Measurements from ENCODE around the gene MICAL2.
A peak's percentile ranks its signal among the peaks of the same experiment; 100 is the strongest.

Gene MICAL2

DNA sequence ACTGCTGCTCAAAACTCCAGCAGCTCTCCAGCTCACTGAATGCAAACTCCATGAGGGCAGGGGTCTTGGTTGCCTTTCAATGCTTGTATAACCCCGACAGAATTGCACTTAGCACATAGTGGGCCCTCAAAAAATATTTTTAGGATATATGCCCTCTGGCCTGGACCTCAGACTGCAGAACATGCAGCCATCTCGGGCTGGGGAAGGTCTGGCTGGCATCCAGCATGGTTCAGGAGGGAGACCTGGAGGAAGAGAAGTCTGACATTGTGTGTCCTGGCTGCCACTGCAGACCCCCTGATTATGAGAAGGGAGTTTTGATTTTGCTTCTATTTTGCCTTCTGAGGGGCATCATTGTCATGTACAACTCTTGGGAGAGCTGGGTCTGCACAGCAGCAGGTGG lies 157.5 kb downstream of the MICAL2 start:
- H3K4me3 ChIP-seq (ENCODE audit: low read depth, low read length), result no peak overlapping the region
- no peak for DNase-seq
- TF ChIP-seq, protein P1, sequence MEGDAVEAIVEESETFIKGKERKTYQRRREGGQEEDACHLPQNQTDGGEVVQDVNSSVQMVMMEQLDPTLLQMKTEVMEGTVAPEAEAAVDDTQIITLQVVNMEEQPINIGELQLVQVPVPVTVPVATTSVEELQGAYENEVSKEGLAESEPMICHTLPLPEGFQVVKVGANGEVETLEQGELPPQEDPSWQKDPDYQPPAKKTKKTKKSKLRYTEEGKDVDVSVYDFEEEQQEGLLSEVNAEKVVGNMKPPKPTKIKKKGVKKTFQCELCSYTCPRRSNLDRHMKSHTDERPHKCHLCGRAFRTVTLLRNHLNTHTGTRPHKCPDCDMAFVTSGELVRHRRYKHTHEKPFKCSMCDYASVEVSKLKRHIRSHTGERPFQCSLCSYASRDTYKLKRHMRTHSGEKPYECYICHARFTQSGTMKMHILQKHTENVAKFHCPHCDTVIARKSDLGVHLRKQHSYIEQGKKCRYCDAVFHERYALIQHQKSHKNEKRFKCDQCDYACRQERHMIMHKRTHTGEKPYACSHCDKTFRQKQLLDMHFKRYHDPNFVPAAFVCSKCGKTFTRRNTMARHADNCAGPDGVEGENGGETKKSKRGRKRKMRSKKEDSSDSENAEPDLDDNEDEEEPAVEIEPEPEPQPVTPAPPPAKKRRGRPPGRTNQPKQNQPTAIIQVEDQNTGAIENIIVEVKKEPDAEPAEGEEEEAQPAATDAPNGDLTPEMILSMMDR (IDR thresholded peaks at IDR 0.05; ENCODE audit: low read depth, low read length), result no peak
- no peaks in the 10 kb centered on the region for H3K27me3 ChIP-seq
- no peaks in the 10 kb centered on the region for H3K9me3 ChIP-seq
- H3K36me3 ChIP-seq, result no peaks in the 10 kb centered on the region
- H3K4me1 ChIP-seq, result peaks cover 11% of the 10 kb centered on the region

DNA sequence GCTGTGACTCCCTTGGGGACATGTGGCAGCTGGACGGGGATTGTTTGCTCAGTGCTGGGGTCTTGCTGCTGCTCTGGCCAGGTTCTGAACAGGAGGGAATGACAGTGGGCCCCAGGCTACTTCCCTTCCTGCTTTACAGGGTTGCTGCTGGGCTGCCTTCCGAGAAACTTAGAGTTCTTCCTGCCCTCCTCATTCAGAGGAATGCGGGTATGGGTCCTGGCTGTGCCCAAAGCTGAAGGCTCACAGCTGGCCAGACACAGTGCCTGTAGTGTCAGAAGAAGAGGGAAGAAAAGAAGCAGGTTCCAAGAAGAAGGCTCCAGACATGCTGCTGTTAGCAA lies 158.7 kb downstream of the MICAL2 start:
- no peaks in the 10 kb centered on the region for H3K9me3 ChIP-seq
- H3K27me3 ChIP-seq, result no peaks in the 10 kb centered on the region
- TF ChIP-seq, protein P1 (IDR thresholded peaks at IDR 0.05; ENCODE audit: low read depth, low read length), result no peak
- peak; percentile 66 for DNase-seq
- no peak overlapping the region for H3K4me3 ChIP-seq (ENCODE audit: low read depth, low read length)
- H3K36me3 ChIP-seq, result no peaks in the 10 kb centered on the region
- H3K4me1 ChIP-seq, result peaks cover 7% of the 10 kb centered on the region

DNA sequence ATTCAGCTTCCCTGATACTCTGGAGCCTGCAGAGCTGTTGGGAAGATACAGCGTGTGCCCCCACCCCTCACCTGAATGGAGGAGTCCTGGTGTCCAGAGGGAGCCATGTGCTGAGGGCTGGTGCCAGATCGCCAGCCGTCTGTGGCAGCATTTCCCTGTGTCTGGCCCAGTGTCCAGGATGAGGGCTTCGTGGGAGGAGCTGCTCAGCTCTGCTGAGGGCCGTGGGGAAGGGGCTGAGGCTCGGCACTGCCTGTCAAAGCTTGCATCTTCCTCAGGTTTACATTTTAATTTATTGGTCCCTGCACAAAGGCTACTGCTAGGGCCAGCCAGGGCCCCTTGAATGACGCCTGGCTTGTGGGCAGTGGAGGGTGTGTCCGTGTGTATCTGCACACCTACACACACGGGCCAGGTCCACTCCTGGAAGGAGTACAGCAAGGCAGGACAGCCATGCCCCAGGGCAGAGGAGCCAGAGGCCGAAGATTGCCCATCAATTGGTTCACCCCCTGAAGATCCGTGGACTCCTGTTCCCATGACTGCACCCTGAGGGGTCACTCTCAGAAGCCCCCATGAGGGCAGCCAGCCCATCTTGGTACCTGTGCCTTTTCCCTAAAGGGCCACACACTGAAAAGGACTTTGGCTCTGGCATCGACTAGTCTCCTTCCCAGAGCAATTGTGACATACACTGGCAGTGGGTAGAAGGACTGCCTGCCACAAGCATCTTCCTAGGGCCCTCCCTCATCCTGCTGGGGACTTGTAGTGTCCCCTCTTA lies 159.2 kb downstream of the MICAL2 start:
- Histone ChIP-seq H3K9me3 (no peaks in the 10 kb centered on the region), H3K36me3 (no peaks in the 10 kb centered on the region), H3K4me1 (peaks cover 6% of the 10 kb centered on the region), H3K4me3 (ENCODE audit: low read depth, low read length) (no peak overlapping the region), H3K27me3 (no peaks in the 10 kb centered on the region)
- peak; percentile 31 for DNase-seq
- TF ChIP-seq, protein P1 (IDR thresholded peaks at IDR 0.05; ENCODE audit: low read depth, low read length), result no peak

DNA sequence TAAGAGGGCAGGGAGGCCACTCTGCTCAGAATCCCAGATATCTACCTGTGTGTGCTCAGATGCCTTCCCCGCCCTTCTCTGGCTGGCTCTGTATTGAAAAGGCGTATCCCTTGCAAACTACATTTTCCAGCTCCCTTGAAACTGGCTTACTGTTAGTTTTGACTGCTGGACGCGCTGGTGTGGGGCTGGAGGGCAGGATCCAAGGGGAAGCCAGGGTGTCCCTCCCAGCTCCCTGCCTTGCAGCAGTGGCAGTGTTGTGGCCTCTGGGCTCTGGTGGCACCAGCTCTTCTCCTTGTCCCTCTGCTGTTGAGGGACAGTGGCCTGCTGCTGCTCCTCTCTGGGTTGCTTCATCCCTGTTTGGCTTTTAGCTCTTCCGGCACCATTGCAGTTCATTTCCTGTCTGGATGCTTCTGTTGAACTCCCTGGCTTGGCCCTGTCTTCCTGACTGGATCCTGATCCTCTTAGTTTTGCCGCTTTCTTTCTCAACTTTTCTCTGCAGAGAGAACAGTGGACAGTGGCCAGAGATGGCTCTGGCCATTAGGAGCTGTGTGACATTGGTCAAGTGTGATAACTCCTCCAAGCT lies 159.9 kb downstream of the MICAL2 start:
- no peaks in the 10 kb centered on the region for H3K27me3 ChIP-seq
- H3K4me1 ChIP-seq, result peaks cover 6% of the 10 kb centered on the region
- H3K36me3 ChIP-seq, result no peaks in the 10 kb centered on the region
- TF ChIP-seq, protein P1 (IDR thresholded peaks at IDR 0.05; ENCODE audit: low read depth, low read length), result no peak
- no peak overlapping the region for H3K4me3 ChIP-seq (ENCODE audit: low read depth, low read length)
- H3K9me3 ChIP-seq, result no peaks in the 10 kb centered on the region
- DNase-seq, result no peak

DNA sequence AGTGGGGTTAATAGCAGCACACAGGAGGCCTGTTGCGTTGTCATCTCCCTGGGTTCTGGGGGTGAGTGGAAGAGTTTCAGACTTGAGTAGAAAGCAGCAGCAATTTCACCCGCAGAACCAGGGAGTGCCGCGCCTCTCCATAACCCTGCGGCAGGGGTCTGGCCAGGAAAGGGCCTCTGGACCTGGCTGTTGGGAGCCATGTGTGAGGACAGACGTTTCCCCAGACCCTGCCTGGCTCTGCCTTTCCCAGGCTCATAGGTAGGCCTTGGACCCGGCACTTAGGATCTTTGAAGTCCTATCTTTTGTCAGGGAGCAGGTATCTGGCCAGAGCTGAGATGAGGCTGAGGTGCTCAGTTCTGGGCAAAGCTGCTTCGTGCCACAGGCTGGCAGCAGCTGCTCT lies 160.4 kb downstream of the MICAL2 start:
- DNase-seq, result no peak
- Histone ChIP-seq H3K27me3 (no peaks in the 10 kb centered on the region), H3K4me3 (ENCODE audit: low read depth, low read length) (no peak overlapping the region), H3K9me3 (no peaks in the 10 kb centered on the region), H3K36me3 (no peaks in the 10 kb centered on the region), H3K4me1 (peaks cover 6% of the 10 kb centered on the region)
- TF ChIP-seq, protein P1 (IDR thresholded peaks at IDR 0.05; ENCODE audit: low read depth, low read length), result no peak

DNA sequence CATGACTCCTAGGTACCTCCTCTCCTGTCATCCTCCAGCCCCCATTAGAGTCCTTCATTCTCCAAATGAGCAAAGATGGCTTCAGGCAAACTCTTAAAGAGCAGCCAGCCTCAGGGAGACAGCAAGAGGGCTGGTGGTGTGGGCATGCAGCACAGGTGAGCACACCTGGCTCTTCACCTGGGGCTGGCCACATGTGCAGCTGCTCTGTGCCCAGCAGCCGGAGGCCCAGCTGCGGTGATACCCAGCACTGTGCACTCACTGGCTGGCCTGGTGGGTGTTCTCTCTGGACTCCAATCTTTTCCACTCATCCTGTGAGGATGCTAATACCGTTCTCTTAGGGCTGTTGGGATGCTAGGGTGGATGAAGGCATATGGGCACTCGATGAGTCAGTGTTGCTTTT lies 160.9 kb downstream of the MICAL2 start:
- TF ChIP-seq, protein P1 (IDR thresholded peaks at IDR 0.05; ENCODE audit: low read depth, low read length), result no peak
- H3K36me3 ChIP-seq, result no peaks in the 10 kb centered on the region
- no peak overlapping the region for H3K4me3 ChIP-seq (ENCODE audit: low read depth, low read length)
- no peaks in the 10 kb centered on the region for H3K27me3 ChIP-seq
- H3K4me1 ChIP-seq, result peaks cover 6% of the 10 kb centered on the region
- no peaks in the 10 kb centered on the region for H3K9me3 ChIP-seq
- no peak for DNase-seq
